GM12801 (cell line): ENCODE results near the gene TMEM80.

Experiments used
- TF ChIP-seq, protein P1 (sequence below): IDR thresholded peaks from one replicate; pipeline ENCODE4 v1.5.1; 2011; ENCODE audit warnings: control low read depth; ENCODE audit not compliant: insufficient read length; ENCODE audit errors: extremely low read depth

TMEM80 gene

DNA sequence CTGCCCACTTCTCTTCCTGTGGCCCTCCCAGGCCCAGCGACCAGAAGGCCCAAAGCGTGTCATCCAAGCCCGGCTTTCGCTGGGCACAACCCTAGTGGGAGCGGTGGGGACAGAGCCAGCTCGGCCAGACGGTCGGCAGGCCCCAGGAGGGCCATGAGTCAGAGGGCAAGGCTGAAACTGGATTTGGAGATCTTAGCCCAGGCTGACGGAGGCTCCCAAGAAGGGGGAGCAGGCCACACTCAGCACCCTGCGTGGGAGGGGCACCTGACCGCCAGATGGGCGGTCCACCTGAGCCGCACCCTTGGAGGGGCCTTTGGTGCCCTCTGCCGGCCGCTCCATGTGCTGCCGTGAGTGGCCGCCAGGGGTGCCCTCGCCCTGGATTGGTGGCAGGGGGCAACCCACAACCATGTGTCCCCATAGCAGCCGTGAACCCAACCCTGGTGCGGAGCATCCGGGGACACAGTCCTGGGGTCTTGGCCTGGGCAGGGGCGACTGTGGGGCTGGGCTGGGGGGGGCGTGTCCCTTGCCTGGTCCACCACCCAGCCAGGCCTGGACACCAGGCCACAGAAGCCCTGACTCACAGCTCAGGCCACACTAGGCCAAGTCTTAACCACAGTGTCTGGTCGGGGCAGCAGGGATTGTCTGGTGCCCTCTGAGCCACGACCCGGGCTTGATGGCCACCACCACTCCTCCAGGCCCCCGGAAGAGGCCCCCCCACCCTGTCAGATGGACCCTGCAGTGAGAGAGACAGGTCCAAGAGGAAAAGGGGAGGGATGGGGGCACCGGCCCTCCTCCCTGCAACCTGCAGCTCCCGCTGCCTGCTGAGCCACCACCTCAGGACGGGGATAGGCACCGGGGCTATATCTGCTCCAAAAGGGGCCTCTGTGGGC is 32.5 kb downstream of the TMEM80 start:
- TF ChIP-seq, protein P1, sequence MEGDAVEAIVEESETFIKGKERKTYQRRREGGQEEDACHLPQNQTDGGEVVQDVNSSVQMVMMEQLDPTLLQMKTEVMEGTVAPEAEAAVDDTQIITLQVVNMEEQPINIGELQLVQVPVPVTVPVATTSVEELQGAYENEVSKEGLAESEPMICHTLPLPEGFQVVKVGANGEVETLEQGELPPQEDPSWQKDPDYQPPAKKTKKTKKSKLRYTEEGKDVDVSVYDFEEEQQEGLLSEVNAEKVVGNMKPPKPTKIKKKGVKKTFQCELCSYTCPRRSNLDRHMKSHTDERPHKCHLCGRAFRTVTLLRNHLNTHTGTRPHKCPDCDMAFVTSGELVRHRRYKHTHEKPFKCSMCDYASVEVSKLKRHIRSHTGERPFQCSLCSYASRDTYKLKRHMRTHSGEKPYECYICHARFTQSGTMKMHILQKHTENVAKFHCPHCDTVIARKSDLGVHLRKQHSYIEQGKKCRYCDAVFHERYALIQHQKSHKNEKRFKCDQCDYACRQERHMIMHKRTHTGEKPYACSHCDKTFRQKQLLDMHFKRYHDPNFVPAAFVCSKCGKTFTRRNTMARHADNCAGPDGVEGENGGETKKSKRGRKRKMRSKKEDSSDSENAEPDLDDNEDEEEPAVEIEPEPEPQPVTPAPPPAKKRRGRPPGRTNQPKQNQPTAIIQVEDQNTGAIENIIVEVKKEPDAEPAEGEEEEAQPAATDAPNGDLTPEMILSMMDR = no peak

DNA sequence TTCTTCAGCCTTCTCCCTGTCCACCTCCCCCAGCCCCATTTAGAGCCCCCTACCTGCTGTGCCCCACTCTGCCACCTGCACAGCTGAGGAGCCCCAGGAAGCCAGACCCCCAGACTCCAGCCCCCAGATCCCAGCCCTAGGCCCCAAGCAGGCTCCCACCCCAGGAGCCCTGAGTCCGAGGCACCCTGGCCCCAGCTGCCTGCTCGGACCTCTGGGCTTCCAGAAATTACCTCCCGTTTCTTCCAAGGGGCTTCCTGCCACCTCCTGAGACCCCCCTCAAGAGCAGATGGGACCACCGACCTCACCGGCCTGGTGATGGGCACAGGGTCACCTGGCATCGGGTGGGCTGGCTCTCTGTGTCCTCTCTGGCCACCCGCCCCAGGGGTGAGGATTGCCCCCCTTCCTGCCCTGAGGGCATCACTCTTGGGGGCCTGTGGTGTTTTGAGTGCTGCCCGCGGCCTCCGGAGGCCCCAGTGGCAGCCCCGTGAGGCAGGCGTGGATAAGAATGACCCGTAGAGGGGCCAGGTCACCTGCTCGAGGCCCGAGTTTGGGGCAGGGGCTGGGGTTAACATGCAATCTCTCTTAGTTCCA is 33.4 kb downstream of the TMEM80 start:
- TF ChIP-seq, protein P1 = no peak

DNA sequence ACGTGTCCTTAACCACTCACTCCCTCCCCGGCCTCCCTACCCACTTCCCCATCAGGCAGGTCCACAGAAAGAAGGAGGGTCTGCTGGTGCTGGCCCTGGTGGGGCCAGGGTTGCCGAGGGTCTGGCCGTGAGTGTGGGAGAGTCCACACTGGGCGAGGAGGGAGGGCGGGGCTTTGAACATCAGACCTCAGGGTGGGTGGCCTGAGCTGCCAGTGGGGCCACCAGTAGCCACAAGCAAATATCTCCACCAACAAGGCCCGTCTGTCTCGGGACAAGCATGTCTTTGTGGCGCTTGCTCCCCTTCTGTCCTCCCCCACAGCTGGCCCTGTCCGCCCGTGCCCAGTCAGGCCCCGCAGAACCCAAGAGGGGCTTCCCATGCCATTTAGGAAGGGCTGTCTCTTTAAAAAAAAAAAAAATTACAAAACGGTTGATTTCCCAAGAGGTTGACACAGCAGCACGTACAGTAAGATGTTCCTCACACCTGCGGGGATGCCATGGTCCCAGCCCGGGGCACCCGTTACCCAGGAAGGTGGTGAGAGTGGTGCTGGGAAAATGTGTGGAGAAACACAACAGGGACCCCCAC is 34.0 kb downstream of the TMEM80 start:
- TF ChIP-seq, protein P1 = no peak

DNA sequence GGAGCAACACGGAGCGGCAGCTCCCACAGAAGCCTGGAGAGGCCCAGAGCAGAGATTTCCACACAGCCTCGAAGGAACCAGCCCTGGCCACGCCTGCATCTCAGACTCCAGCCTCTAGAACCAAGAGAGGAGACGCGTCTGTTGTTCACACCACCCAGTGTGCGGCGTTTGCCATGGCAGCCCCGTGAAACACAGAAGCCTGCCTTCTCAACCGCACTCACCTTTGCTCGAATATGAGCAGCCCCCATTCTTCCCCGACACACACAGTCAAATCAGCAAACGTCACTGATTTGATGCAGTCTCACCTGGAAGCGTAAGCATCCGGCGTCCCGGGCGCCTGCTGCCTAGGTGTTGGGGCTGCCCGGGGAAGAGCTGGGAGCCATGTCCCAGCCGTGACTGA is 37.5 kb downstream of the TMEM80 start:
- TF ChIP-seq, protein P1 = no peak

DNA sequence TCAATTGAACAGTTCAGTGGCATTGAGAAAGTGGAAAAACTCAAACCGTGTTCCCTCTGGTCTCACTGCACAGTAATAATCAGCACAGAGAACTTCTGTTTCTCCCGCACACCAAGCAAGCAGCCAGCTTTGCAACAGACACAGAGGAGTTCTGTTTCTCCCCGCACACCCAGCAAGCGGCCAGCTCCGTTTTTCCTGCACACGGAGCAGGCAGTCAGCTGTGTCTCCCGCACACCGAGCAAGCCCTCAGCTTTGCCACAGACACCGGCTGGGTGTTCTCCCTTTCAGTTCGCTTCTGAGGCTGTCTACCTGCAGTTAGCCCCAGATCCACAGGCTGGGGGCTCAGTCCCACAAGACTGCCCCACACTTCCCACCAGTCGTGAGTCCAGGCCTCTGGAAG is 41.8 kb downstream of the TMEM80 start:
- TF ChIP-seq, protein P1 = no peak

DNA sequence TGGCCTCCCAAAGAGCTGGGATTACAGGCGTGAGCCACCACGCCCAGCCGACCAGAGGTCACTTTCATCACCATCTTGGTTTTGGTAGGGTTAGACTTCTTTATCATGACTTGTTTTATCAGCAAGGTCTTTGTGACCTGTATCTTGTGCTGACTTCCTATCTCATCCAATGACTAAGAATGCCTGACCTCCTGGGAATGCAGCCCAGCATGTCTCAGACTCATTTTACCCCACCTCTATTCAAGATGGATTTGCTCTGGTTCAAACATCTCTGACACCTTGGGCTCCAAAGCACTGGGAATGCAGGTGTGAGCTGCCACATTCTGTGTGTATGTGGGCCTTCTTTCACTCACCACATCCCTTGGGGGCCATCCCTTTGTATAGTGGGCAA is 46.5 kb downstream of the TMEM80 start:
- TF ChIP-seq, protein P1 = no peak

DNA sequence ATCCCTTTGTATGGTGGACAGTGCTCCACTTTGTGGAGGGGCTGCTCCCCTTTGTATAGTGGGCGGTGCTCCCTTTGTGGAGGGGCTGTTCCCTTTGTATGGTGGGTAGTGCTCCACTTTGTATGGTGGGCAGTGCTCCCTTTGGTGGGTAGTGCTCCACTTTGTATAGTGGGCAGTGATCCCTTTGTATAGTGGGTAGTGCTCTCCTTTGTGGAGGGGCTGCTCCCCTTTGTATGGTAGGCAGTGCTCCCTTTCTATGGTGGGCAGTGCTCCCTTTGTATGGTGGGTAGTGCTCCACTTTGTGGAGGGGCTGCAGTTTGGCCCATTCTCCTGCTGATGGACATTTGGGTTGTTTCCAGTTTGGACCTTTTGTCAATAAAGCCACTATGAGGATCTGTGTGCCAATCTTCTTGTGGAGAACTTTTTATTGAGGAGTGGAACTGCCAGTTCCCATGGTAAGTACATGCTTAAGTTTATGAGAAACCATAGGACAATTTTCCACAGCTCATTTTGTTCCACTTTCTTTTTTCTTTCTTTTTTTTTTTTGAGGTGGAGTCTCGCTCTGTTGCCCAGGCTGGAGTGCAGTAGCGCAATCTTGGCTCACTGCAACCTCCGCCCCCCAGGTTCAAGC is 47.1 kb downstream of the TMEM80 start:
- TF ChIP-seq, protein P1 = no peak
